ENCODE measurements around the gene AP1G1.

GRCh38 chr16:71851746-71852145 lies 43.1 kb upstream of the AP1G1 start:
- TF ChIP-seq, protein P1, sequence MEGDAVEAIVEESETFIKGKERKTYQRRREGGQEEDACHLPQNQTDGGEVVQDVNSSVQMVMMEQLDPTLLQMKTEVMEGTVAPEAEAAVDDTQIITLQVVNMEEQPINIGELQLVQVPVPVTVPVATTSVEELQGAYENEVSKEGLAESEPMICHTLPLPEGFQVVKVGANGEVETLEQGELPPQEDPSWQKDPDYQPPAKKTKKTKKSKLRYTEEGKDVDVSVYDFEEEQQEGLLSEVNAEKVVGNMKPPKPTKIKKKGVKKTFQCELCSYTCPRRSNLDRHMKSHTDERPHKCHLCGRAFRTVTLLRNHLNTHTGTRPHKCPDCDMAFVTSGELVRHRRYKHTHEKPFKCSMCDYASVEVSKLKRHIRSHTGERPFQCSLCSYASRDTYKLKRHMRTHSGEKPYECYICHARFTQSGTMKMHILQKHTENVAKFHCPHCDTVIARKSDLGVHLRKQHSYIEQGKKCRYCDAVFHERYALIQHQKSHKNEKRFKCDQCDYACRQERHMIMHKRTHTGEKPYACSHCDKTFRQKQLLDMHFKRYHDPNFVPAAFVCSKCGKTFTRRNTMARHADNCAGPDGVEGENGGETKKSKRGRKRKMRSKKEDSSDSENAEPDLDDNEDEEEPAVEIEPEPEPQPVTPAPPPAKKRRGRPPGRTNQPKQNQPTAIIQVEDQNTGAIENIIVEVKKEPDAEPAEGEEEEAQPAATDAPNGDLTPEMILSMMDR (conservative IDR thresholded peaks at IDR 0.05 in 1 of 2, IDR thresholded peaks at IDR 0.05 in 1 of 2; ENCODE audit: low read depth in 1 of 2, low read length in 2 of 2) = no peak
- TF ChIP-seq EZH2 (IDR thresholded peaks at IDR 0.05; ENCODE audit: low read length, missing control alignments) = no peak
